Fibroblast of lung (primary cell): Measurements from ENCODE around the gene USP24.

Experiments used
- CTCF ChIP-seq, 2 donors: IDR thresholded peaks in 1 of 2; conservative IDR thresholded peaks in 1 of 2; 1 replicate in 1 of 2; 2 replicates in 1 of 2; pipeline ENCODE4 v1.5.1; 2011 to 2012; ENCODE audit warnings: low read length in 2 of 2, control low read depth in 1 of 2, inconsistent platforms in 1 of 2, low read depth in 1 of 2, mild to moderate bottlenecking in 1 of 2
- EZH2 ChIP-seq: IDR thresholded peaks from 2 replicates; pipeline ENCODE4 v1.5.1; 2012; ENCODE audit warnings: low read length, control low read depth, mild to moderate bottlenecking; ENCODE audit errors: missing control alignments

GRCh38 chr1:55047611-55048010 lies 167.6 kb downstream of the USP24 start:
- TF ChIP-seq CTCF (conservative IDR thresholded peaks at IDR 0.05 in 1 of 2, IDR thresholded peaks at IDR 0.05 in 1 of 2; ENCODE audit: low read depth in 1 of 2, low read length in 2 of 2) (no peak), EZH2 (no peak)
